ENCODE measurements around the gene DCBLD1. TPM values are rescaled to one million over a fixed set of nuclear protein-coding genes. Genes with fewer than 3 reads are reported as not detected.

DCBLD1 gene
- total and polyA plus RNA-seq, 3 donors from 2014 or later: 16.6 to 22.2 (median 16.7) TPM

- H3K36me3 ChIP-seq (ENCODE audit: low read depth, missing control alignments): no peaks in the 10 kb centered on the region
- no peak for TF ChIP-seq POLR2A (IDR thresholded peaks at IDR 0.05)
- no peak for TF ChIP-seq CTCF (IDR thresholded peaks at IDR 0.05)
- H3K9me3 ChIP-seq: no peaks in the 10 kb centered on the region
- H3K4me1 ChIP-seq: peaks cover 3% of the 10 kb centered on the region
- DNase-seq: no peak
- intact Hi-C loops (cut with DNase I; ENCODE audit: low total_unique reads): loop anchor here (10.0 kb wide), 1 partner anchor 98 kb away; no protein-coding TSS in a partner anchor
- 75 to 90% methylated on average over 2 of the region's 2 CpGs for WGBS, 2 donors
- no peak overlapping the region for H3K4me3 ChIP-seq
- H3K27ac ChIP-seq: no peak overlapping the region
- H3K27me3 ChIP-seq: no peaks in the 10 kb centered on the region
Observed at GRCh38 chr6:117552618-117553017, 70.1 kb downstream of the DCBLD1 start.

- DNase-seq: no peak
- H3K4me3 ChIP-seq: no peak overlapping the region
- H3K36me3 ChIP-seq (ENCODE audit: low read depth, missing control alignments): no peaks in the 10 kb centered on the region
- WGBS, 2 donors: 58 to 59% methylated on average over 3 of the region's 3 CpGs
- no peak overlapping the region for H3K27ac ChIP-seq
- peaks cover 2% of the 10 kb centered on the region for H3K4me1 ChIP-seq
- H3K9me3 ChIP-seq: no peaks in the 10 kb centered on the region
- no peak for TF ChIP-seq POLR2A (IDR thresholded peaks at IDR 0.05)
- no peak for TF ChIP-seq CTCF (IDR thresholded peaks at IDR 0.05)
- H3K27me3 ChIP-seq: no peaks in the 10 kb centered on the region
- intact Hi-C loops (cut with DNase I; ENCODE audit: low total_unique reads): loop anchor here (10.0 kb wide), 1 partner anchor 98 kb away; no protein-coding TSS in a partner anchor
Observed at GRCh38 chr6:117553142-117553541, 70.7 kb downstream of the DCBLD1 start.

- H3K36me3 ChIP-seq (ENCODE audit: low read depth, missing control alignments): no peaks in the 10 kb centered on the region
- intact Hi-C loops (cut with DNase I; ENCODE audit: low total_unique reads): loop anchor here (10.0 kb wide), 1 partner anchor 101 kb away; no protein-coding TSS in a partner anchor
- H3K27me3 ChIP-seq: no peaks in the 10 kb centered on the region
- H3K4me3 ChIP-seq: no peak overlapping the region
- no peak for TF ChIP-seq POLR2A (IDR thresholded peaks at IDR 0.05)
- TF ChIP-seq CTCF (IDR thresholded peaks at IDR 0.05): no peak
- H3K27ac ChIP-seq: no peak overlapping the region
- H3K4me1 ChIP-seq: no peaks in the 10 kb centered on the region
- no peaks in the 10 kb centered on the region for H3K9me3 ChIP-seq
- no peak for DNase-seq
- 44 to 46% methylated on average over 3 of the region's 3 CpGs for WGBS, 2 donors
Observed at GRCh38 chr6:117555262-117555849, 72.9 kb downstream of the DCBLD1 start.

GRCh38 chr6:117555882-117556498 lies 73.5 kb downstream of the DCBLD1 start:
- no peaks in the 10 kb centered on the region for H3K9me3 ChIP-seq
- TF ChIP-seq CTCF (IDR thresholded peaks at IDR 0.05) (peak; percentile 67 to 99 (median 76)), POLR2A (IDR thresholded peaks at IDR 0.05) (no peak)
- intact Hi-C loops (cut with DNase I; ENCODE audit: low total_unique reads): loop anchor here (10.0 kb wide), 1 partner anchor 101 kb away; no protein-coding TSS in a partner anchor
- H3K36me3 ChIP-seq (ENCODE audit: low read depth, missing control alignments): no peaks in the 10 kb centered on the region
- DNase-seq: peak; percentile 80
- 22 to 32% methylated on average over 5 of the region's 5 CpGs for WGBS, 2 donors
- H3K27me3 ChIP-seq: no peaks in the 10 kb centered on the region
- H3K4me1 ChIP-seq: no peaks in the 10 kb centered on the region
- no peak overlapping the region for H3K27ac ChIP-seq
- no peak overlapping the region for H3K4me3 ChIP-seq
